Measurements from ENCODE around the gene TRIM15. TPM values are rescaled to one million over a fixed set of nuclear protein-coding genes. Genes with fewer than 3 reads are reported as not detected.

TRIM15 gene
- total RNA-seq, 1 donor from 2014 or later, result 0.92 TPM

GRCh38 chr6:30154061-30154460 is 9.3 kb upstream of the TRIM15 start:
- DNase-seq (ENCODE audit: extremely low spot score, unreplicated experiment), result no peak
- no peaks in the 10 kb centered on the region for H3K9me3 Mint-ChIP-seq
- TF ChIP-seq, protein P1, sequence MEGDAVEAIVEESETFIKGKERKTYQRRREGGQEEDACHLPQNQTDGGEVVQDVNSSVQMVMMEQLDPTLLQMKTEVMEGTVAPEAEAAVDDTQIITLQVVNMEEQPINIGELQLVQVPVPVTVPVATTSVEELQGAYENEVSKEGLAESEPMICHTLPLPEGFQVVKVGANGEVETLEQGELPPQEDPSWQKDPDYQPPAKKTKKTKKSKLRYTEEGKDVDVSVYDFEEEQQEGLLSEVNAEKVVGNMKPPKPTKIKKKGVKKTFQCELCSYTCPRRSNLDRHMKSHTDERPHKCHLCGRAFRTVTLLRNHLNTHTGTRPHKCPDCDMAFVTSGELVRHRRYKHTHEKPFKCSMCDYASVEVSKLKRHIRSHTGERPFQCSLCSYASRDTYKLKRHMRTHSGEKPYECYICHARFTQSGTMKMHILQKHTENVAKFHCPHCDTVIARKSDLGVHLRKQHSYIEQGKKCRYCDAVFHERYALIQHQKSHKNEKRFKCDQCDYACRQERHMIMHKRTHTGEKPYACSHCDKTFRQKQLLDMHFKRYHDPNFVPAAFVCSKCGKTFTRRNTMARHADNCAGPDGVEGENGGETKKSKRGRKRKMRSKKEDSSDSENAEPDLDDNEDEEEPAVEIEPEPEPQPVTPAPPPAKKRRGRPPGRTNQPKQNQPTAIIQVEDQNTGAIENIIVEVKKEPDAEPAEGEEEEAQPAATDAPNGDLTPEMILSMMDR (conservative IDR thresholded peaks at IDR 0.05), result no peak
- peaks cover 20% of the 10 kb centered on the region for H3K4me1 Mint-ChIP-seq (ENCODE audit: unreplicated experiment)
- no peak overlapping the region for H3K27ac Mint-ChIP-seq
- no peak overlapping the region for H3K4me3 Mint-ChIP-seq
- peaks cover 70% of the 10 kb centered on the region for H3K27me3 Mint-ChIP-seq
- H3K36me3 Mint-ChIP-seq, result no peaks in the 10 kb centered on the region

DNA sequence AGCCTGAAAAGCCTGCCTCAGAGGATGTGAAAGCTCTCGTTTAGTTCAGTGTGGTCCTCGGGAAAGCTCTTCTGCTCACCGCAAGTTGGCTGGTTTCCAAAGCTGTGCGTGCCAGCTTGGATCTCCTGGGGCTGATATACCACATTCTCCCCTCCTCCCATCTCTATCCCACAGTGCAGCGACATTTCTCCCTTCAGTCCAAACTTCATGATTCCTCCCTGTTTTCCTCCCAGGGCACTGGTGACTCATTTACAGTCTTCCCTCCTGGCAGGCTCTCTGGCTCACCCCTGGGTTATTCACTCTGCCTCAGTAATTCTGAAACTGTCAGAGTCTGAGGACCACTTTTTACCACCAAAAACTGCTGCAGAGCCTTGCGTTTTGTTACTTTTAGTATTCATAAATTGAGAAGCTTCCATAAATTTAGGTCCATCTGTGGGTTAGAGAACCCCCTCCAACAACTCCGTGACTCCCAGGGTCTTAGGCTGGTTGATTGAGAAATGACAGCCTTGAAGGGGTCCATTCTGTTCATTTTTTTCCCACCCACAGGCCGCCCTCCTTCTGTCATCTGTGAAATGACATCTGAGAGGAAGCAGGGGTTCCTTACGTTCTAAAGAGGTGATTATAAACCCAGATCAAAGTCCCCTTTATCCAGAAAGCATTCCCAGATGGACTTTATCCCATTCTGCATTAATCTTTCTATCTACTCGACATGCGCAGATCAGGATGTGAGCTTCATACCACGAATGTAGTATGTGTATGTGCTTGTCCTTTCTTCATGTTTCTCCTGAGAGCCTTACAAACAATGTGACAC is 8.4 kb upstream of the TRIM15 start:
- H3K27ac Mint-ChIP-seq, result peak overlapping the region; percentile 58
- H3K4me3 Mint-ChIP-seq, result peak overlapping the region; percentile 26
- no peaks in the 10 kb centered on the region for H3K9me3 Mint-ChIP-seq
- peaks cover 75% of the 10 kb centered on the region for H3K27me3 Mint-ChIP-seq
- TF ChIP-seq, protein P1 (conservative IDR thresholded peaks at IDR 0.05), result no peak
- no peak for DNase-seq (ENCODE audit: extremely low spot score, unreplicated experiment)
- H3K4me1 Mint-ChIP-seq (ENCODE audit: unreplicated experiment), result peaks cover 20% of the 10 kb centered on the region
- no peaks in the 10 kb centered on the region for H3K36me3 Mint-ChIP-seq

DNA sequence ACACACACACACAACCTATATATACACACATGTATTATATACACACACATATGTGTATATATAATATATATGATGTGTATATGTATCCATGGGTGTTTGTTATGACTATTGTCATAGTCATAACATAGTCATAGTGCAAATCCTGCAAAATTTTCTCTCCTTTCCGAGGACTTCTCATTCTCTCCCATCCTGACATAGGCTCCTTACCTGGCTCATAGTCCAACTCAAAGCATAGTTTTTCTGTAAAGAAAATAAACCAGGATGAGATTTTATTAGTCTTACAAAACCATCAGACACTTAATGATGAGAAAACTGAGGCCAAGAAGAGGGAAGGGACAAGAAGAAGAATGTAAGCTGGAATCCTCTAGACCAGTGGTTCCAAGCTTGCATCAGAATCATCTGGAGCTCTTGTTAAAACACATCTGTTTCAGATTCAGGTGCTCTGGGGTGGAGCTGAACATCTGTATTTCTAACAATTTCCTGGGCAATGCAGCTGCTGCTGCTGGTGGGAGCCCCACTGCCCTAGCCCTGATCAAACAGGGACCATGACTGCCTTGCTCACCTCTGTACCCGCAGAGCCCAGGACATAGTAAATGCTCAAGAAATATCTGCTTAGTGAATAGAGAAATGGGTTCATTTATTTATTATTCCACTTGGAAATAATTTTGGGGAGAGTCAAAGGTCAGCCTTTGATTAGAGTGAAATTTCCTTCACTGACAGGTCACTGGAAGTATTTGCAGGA is 7.7 kb upstream of the TRIM15 start:
- Mint-ChIP-seq H3K27ac (peak overlapping the region; percentile 47), H3K27me3 (peaks cover 75% of the 10 kb centered on the region)

GRCh38 chr6:30156262-30156599 is 7.1 kb upstream of the TRIM15 start:
- H3K9me3 Mint-ChIP-seq, result no peaks in the 10 kb centered on the region
- TF ChIP-seq, protein P1 (conservative IDR thresholded peaks at IDR 0.05), result no peak
- peaks cover 72% of the 10 kb centered on the region for H3K27me3 Mint-ChIP-seq
- peaks cover 15% of the 10 kb centered on the region for H3K4me1 Mint-ChIP-seq (ENCODE audit: unreplicated experiment)
- peak overlapping the region; percentile 47 for H3K27ac Mint-ChIP-seq
- H3K4me3 Mint-ChIP-seq, result no peak overlapping the region
- H3K36me3 Mint-ChIP-seq, result no peaks in the 10 kb centered on the region
- no peak for DNase-seq (ENCODE audit: extremely low spot score, unreplicated experiment)

More for the DNA sequence above, 7.7 kb upstream of the TRIM15 start:
- no peaks in the 10 kb centered on the region for H3K9me3 Mint-ChIP-seq
- DNase-seq (ENCODE audit: extremely low spot score, unreplicated experiment), result no peak
- H3K36me3 Mint-ChIP-seq, result no peaks in the 10 kb centered on the region
- H3K4me1 Mint-ChIP-seq (ENCODE audit: unreplicated experiment), result peaks cover 15% of the 10 kb centered on the region
- no peak overlapping the region for H3K4me3 Mint-ChIP-seq
- TF ChIP-seq, protein P1 (conservative IDR thresholded peaks at IDR 0.05), result no peak

- Mint-ChIP-seq H3K36me3 (no peaks in the 10 kb centered on the region), H3K4me1 (ENCODE audit: unreplicated experiment) (peaks cover 15% of the 10 kb centered on the region), H3K27ac (no peak overlapping the region), H3K27me3 (peaks cover 75% of the 10 kb centered on the region), H3K4me3 (no peak overlapping the region), H3K9me3 (no peaks in the 10 kb centered on the region)
- TF ChIP-seq, protein P1 (conservative IDR thresholded peaks at IDR 0.05), result no peak
- no peak for DNase-seq (ENCODE audit: extremely low spot score, unreplicated experiment)
Measured at GRCh38 chr6:30156774-30157173, 6.6 kb upstream of the TRIM15 start.
